ENCODE data around the gene CFD. TPM values are rescaled to one million over a fixed set of nuclear protein-coding genes. Genes with fewer than 3 reads are reported as not detected.

The CFD gene
- total RNA-seq, 1 donor from 2014 or later: 139 TPM

- no peak for DNase-seq (ENCODE audit: low spot score)
Measured at GRCh38 chr19:906480-906879, 47.0 kb downstream of the CFD start.

- no peak for DNase-seq (ENCODE audit: low spot score)
Measured at GRCh38 chr19:907183-907853, 47.9 kb downstream of the CFD start.

- DNase-seq (ENCODE audit: low spot score): no peak
Measured at GRCh38 chr19:911197-912033, 52.0 kb downstream of the CFD start.

GRCh38 chr19:912181-913079 lies 53.0 kb downstream of the CFD start:
- DNase-seq (ENCODE audit: low spot score): no peak

Other genes starting within 250 kb of the CFD start
- 56.4 TPM for gene POLRMT, start 226.1 kb upstream of the CFD start, total RNA-seq
- gene FGF22, start 219.8 kb upstream of the CFD start, total RNA-seq: 0.29 TPM
- 54.5 TPM for gene RNF126, start 196.4 kb upstream of the CFD start, total RNA-seq
- 29.8 TPM for gene FSTL3, start 183.3 kb upstream of the CFD start, total RNA-seq
- gene PRSS57, start 164.2 kb upstream of the CFD start, total RNA-seq: not detected
- 26.0 TPM for gene PALM, start 150.7 kb upstream of the CFD start, total RNA-seq
- gene MISP, start 108.6 kb upstream of the CFD start, total RNA-seq: 2.4 TPM
- gene PTBP1, start 62.2 kb upstream of the CFD start, total RNA-seq: 374 TPM
- gene PLPPR3, start 37.7 kb upstream of the CFD start, total RNA-seq: not detected
- not detected for gene AZU1, start 31.8 kb upstream of the CFD start, total RNA-seq
- not detected for gene PRTN3, start 18.7 kb upstream of the CFD start, total RNA-seq
- 0.81 TPM for gene ELANE, start 7.4 kb upstream of the CFD start, total RNA-seq
- 63.7 TPM for gene MED16, start 33.5 kb downstream of the CFD start, total RNA-seq
- gene RNU6-9, start 33.8 kb downstream of the CFD start, total RNA-seq: not detected
- 69.5 TPM for gene R3HDM4, start 53.6 kb downstream of the CFD start, total RNA-seq
- gene KISS1R, start 57.7 kb downstream of the CFD start, total RNA-seq: not detected
- gene ARID3A, start 66.4 kb downstream of the CFD start, total RNA-seq: 8.4 TPM
- 36.6 TPM for gene WDR18, start 124.7 kb downstream of the CFD start, total RNA-seq
- not detected for gene GRIN3B, start 140.8 kb downstream of the CFD start, total RNA-seq
- 210 TPM for gene TMEM259, start 161.5 kb downstream of the CFD start, total RNA-seq
- not detected for gene RNU6-2, start 161.9 kb downstream of the CFD start, total RNA-seq
- gene CNN2, start 166.9 kb downstream of the CFD start, total RNA-seq: 223 TPM
- gene ABCA7, start 180.4 kb downstream of the CFD start, total RNA-seq: 21.4 TPM
- gene ARHGAP45, start 207.5 kb downstream of the CFD start, total RNA-seq: 20.7 TPM
- 138 TPM for gene POLR2E, start 235.7 kb downstream of the CFD start, total RNA-seq
- 213 TPM for gene GPX4, start 244.3 kb downstream of the CFD start, total RNA-seq

Measured in ureter (tissue), 1 donor.